Stimulated activated naive B cell treated with anti-CD40 and anti-IgM and Interleukin-4, amounts not matched to agents 10 μg/mL and 1 μg/mL and 100 μg/mL, for 72 hours (primary cell): ENCODE results near the gene ATN1.
A peak's percentile ranks its signal among the peaks of the same experiment; 100 is the strongest.
"Not testable (repeated sequence)": the region's sequence is repeated elsewhere in the genome, so short reads cannot be mapped to it uniquely, and the experiment has no call there.

Source experiments
- ATAC-seq, 2 donors: fragments of 150-1000 bp; cut with Tn5 transposase; replicated peaks; 2 replicates each; pipeline ENCODE4 v1.10.0; 2021; ENCODE audit warnings: moderate library complexity in 1 of 2
- DNase-seq: peaks from one replicate; pipeline ENCODE4 v3.0.0; 2021
- H3K27ac Mint-ChIP-seq: one replicate; pipeline ENCODE4 v1.8.0; 2022; ENCODE audit warnings: mild to moderate bottlenecking, mixed read lengths
- H3K27me3 Mint-ChIP-seq, 2 donors: one replicate each; pipeline ENCODE4 v1.8.0; 2022; ENCODE audit warnings: mixed read lengths in 2 of 2
- H3K36me3 Mint-ChIP-seq, 2 donors: one replicate each; pipeline ENCODE4 v1.8.0; 2022; ENCODE audit warnings: mixed read lengths in 2 of 2, mild to moderate bottlenecking in 1 of 2
- H3K4me1 Mint-ChIP-seq, 2 donors: one replicate each; pipeline ENCODE4 v1.8.0; 2022; ENCODE audit warnings: mixed read lengths in 2 of 2, mild to moderate bottlenecking in 1 of 2
- H3K4me3 Mint-ChIP-seq, 2 donors: one replicate each; pipeline ENCODE4 v1.8.0; 2022; ENCODE audit warnings: mild to moderate bottlenecking in 2 of 2, mixed read lengths in 2 of 2, moderate library complexity in 1 of 2
- H3K9me3 Mint-ChIP-seq, 2 donors: one replicate each; pipeline ENCODE4 v1.8.0; 2022; ENCODE audit warnings: mixed read lengths in 2 of 2, mild to moderate bottlenecking in 1 of 2

Gene ATN1, protein sequence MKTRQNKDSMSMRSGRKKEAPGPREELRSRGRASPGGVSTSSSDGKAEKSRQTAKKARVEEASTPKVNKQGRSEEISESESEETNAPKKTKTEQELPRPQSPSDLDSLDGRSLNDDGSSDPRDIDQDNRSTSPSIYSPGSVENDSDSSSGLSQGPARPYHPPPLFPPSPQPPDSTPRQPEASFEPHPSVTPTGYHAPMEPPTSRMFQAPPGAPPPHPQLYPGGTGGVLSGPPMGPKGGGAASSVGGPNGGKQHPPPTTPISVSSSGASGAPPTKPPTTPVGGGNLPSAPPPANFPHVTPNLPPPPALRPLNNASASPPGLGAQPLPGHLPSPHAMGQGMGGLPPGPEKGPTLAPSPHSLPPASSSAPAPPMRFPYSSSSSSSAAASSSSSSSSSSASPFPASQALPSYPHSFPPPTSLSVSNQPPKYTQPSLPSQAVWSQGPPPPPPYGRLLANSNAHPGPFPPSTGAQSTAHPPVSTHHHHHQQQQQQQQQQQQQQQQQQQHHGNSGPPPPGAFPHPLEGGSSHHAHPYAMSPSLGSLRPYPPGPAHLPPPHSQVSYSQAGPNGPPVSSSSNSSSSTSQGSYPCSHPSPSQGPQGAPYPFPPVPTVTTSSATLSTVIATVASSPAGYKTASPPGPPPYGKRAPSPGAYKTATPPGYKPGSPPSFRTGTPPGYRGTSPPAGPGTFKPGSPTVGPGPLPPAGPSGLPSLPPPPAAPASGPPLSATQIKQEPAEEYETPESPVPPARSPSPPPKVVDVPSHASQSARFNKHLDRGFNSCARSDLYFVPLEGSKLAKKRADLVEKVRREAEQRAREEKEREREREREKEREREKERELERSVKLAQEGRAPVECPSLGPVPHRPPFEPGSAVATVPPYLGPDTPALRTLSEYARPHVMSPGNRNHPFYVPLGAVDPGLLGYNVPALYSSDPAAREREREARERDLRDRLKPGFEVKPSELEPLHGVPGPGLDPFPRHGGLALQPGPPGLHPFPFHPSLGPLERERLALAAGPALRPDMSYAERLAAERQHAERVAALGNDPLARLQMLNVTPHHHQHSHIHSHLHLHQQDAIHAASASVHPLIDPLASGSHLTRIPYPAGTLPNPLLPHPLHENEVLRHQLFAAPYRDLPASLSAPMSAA (N-terminal part only)

DNA sequence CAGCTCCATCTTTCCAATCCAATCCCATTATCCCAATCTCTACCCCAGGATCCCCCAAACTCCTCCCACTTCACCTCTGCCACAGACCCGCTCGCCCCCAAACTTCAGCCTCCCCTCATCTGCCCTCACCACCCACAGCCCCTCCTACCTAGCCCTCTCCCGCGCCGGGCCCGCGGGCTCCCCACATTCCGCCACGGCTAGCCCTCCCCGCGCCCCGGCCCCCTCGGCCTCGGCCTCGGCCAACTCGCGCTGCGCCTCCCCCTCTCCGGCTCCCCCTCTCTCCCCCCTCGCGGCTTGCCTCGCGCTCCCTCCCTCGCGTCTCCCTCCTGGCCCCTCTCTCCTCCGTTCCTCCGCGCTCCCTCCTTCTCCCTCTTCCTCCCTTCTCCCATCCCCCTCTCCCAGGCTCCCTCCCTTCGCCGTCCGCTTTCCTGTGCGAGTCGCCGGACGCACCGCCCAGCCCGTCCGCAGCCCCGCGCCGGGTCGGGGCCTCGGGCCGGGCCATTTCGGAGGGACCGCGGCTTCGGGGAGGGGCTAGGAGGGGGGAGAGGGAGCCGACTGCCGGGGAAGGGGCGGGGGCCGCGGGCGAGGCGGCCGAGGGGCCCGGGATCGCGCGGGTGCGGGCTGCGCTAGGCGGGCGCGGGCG is at the start of gene ATN1:
ATN1 (plus strand) TSS at position 581 of the 643 bp plus-strand sequence. CDS start 6,043 bp downstream, outside the sequence.
- no peak for DNase-seq

DNA sequence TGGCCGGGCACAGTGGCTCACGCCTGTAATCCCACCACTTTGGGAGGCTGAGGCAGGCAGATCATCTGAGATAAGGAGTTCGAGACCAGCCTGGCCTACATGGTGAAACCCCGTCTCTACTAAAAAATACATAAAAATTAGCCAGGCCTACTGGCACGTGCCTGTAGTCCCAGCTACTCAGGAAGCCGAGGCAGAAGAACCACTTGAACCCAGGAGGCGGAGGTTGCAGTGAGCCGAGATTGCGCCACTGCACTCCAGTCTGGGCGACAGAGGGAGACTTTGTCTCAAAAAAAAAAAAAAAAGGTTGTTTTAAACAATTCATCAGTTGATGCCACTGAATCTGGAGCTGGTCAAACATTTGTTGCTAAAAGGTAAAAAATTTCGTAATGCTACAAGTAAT is 47.9 kb upstream of the ATN1 start:
- H3K36me3 Mint-ChIP-seq: peaks cover 14 to 18% of the 10 kb centered on the region in 2 donors
- DNase-seq: not testable (repeated sequence)

More for the DNA sequence above, at the start of gene ATN1:
- Mint-ChIP-seq H3K27ac (peak within 1 kb of the TSS; percentile 94), H3K27me3 (no peaks in the 10 kb centered on the region), H3K9me3 (no peaks in the 10 kb centered on the region), H3K4me1 (peaks cover 55 to 83% of the 10 kb centered on the region in 2 donors), H3K36me3 (peaks cover 5 to 15% of the 10 kb centered on the region in 2 donors), H3K4me3 (peak within 1 kb of the TSS; percentile 86 to 91)
- ATAC-seq: peak; percentile 50 to 52

DNA sequence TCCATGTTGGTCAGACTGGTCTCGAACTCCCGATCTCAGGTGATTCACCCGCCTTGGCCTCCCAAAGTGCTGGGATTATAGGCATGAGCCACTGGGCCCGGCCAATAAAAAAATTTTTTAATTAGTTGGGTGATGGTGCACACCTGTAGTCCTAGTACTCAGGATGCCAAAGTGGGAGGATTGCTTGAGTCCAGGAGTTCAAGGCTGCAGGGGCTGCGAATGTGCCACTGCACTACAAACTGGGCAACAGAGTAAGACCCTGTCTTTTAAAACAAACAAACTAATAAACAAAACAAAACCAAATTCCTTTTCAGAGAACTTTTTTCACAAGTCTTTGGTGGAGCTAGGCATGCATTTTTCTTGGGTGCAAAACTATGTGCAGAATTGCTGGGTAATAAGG is 44.5 kb upstream of the ATN1 start:
- H3K36me3 Mint-ChIP-seq: peaks cover 4 to 10% of the 10 kb centered on the region in 2 donors
- DNase-seq (no peak), ATAC-seq (no peak)
- H3K4me1 Mint-ChIP-seq: no peaks in the 10 kb centered on the region
- H3K9me3 Mint-ChIP-seq: no peaks in the 10 kb centered on the region
- no peak overlapping the region for H3K27ac Mint-ChIP-seq
- no peaks in the 10 kb centered on the region for H3K27me3 Mint-ChIP-seq
- H3K4me3 Mint-ChIP-seq: no peak overlapping the region

More for the DNA sequence above, 47.9 kb upstream of the ATN1 start:
- not testable (repeated sequence) for H3K9me3 Mint-ChIP-seq, ATAC-seq, H3K27ac Mint-ChIP-seq, H3K4me3 Mint-ChIP-seq, H3K27me3 Mint-ChIP-seq, H3K4me1 Mint-ChIP-seq

DNA sequence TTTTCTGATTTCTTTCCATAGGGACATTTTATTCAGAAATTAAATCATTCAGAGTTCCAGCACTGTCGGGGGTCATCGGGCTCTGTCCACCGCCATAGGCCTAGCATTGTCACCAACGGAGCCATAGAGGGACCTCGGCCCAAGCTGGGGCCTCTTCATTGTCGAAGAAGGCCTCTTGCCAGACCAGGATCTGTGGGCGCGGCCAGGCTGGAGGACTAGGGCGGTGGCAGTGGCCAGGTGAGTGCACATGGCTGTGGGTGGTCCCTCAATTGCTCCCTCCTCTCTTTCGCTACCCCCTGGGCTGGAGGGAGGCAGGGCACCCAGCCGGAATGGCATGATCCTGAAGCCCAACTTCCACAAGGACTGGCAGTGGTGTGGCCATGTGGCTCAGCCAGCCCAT is 44.1 kb upstream of the ATN1 start:
- H3K27me3 Mint-ChIP-seq: no peaks in the 10 kb centered on the region
- no peak for ATAC-seq
- no peaks in the 10 kb centered on the region for H3K4me1 Mint-ChIP-seq
- H3K9me3 Mint-ChIP-seq: no peaks in the 10 kb centered on the region
- no peak for DNase-seq
- H3K27ac Mint-ChIP-seq: no peak overlapping the region
- H3K36me3 Mint-ChIP-seq: peaks cover 4 to 10% of the 10 kb centered on the region in 2 donors
- H3K4me3 Mint-ChIP-seq: no peak overlapping the region

DNA sequence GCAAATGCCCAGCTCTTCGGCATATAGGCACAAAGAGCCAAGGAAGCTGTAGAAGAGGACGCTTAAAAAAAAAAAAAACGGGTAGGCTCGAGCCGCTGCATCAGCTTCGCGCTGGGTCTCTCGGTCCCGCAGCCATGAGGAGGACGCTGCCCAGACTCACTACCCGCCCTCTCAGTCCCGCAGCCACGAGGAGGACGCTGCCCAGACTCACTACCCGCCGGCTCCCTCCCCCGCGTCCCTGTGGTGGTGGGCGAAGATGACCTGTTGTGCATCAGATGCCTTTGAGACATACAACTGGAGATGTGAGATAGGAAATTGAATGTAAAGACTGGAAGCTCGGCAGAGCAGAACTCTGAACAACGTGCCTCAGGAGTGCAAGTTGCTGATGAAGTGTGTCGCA is 43.2 kb upstream of the ATN1 start:
- peaks cover 4 to 10% of the 10 kb centered on the region in 2 donors for H3K36me3 Mint-ChIP-seq
- H3K9me3 Mint-ChIP-seq: no peaks in the 10 kb centered on the region
- no peak overlapping the region for H3K4me3 Mint-ChIP-seq
- no peak overlapping the region for H3K27ac Mint-ChIP-seq
- no peak for ATAC-seq
- DNase-seq: no peak
- no peaks in the 10 kb centered on the region for H3K4me1 Mint-ChIP-seq
- H3K27me3 Mint-ChIP-seq: no peaks in the 10 kb centered on the region

DNA sequence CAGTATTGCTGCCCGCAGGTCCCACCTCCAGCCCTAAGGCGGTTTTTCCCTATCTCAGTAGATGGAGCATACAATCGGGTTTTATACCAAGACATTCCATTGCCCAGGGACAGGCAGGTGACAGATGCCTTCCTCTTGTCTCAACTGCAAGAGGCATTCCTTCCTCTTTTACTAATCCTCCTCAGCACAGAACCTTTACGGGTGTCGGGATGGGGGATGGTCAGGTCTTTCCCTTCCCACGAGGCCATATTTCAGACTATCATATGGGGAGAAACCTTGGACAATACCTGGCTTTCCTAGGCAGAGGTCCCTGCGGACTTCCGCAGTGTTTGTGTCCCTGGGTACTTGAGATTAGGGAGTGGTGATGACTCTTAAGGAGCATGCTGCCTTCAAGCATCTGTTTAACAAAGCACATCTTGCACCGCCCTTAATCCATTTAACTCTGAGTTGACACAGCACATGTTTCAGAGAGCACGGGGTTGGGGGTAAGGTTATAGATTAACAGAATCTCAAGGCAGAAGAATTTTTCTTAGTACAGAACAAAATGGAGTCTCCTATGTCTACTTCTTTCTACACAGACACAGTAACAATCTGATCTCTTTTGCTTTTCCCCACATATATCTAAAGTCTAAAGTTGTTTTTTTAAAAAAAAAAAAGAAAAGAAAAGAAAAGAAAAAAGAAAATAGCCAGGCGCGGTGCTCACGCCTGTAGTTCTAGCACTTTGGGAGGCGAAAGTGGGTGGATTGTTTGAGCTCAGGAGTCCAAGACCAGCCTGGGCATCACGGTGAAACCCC is 41.4 kb upstream of the ATN1 start:
- H3K9me3 Mint-ChIP-seq, H3K27me3 Mint-ChIP-seq, H3K27ac Mint-ChIP-seq, DNase-seq, H3K36me3 Mint-ChIP-seq, ATAC-seq, H3K4me3 Mint-ChIP-seq: not testable (repeated sequence)
- H3K4me1 Mint-ChIP-seq: peaks cover 4 to 14% of the 10 kb centered on the region in 2 donors

DNA sequence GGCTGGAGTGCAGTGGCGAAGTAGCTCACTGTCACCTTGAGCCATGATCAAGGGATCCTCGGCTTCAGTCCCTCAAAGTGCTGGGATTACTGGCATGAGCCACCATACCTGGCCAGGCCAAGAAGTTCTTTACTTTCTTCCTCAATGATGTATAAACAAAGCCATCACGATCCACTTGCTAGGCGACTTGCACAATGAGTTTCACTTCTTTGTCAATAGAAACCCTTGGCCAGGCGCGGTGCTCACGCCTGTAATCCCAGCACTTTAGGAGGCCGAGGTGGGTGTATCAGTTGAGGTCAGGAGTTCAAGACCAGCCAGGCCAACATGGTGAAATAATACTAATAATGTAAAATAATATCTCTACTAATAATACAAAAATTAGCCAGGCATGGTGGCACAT is 40.3 kb upstream of the ATN1 start:
- no peaks in the 10 kb centered on the region for H3K27me3 Mint-ChIP-seq
- H3K9me3 Mint-ChIP-seq: no peaks in the 10 kb centered on the region
- H3K27ac Mint-ChIP-seq: no peak overlapping the region
- DNase-seq (no peak), ATAC-seq (no peak)
- peaks cover 4 to 10% of the 10 kb centered on the region in 2 donors for H3K36me3 Mint-ChIP-seq
- H3K4me3 Mint-ChIP-seq: no peak overlapping the region
- H3K4me1 Mint-ChIP-seq: peaks cover 7 to 19% of the 10 kb centered on the region in 2 donors

DNA sequence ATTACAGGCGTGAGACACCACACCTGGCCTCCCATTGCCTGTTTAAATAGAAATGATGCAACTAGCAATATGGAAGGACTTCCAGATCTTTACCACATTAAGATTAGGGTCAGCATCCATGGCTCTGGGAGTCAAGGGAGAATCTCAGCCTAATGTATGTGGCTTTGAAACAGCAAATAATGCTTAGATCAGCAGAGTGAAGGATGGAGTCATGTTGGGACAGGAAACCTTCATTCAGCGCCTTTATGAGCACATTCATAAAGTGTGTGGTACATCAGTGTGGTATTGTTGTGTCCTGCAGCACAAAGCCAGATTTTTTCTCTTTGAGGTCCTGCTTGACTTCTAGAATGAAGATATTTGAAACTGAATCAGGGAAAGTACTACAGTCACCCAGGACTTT is 39.4 kb upstream of the ATN1 start:
- H3K27me3 Mint-ChIP-seq: no peaks in the 10 kb centered on the region
- peaks cover 7 to 19% of the 10 kb centered on the region in 2 donors for H3K4me1 Mint-ChIP-seq
- H3K9me3 Mint-ChIP-seq: no peaks in the 10 kb centered on the region
- no peak for ATAC-seq
- H3K36me3 Mint-ChIP-seq: peaks cover 4 to 10% of the 10 kb centered on the region in 2 donors
- no peak overlapping the region for H3K27ac Mint-ChIP-seq
- DNase-seq: no peak
- no peak overlapping the region for H3K4me3 Mint-ChIP-seq

DNA sequence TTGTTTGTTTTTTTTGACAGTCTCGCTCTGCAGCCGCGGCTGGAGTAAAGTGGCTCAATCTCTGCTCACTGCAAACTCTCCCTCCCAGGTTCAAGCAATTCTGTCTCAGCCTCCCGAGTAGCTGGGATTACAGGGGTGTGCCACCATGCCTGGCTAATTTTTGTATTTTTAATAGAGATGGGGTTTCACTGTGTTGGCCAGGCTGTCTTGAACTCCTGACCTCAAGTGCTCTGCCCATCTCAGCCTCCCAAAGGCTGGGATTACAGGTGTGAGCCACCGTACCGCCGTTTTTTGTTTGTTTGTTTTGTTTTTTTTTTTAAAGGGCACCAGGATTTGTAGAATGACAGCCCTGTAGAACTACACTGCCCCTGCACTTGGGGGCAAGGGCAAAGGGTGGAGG is 39.0 kb upstream of the ATN1 start:
- peaks cover 7 to 19% of the 10 kb centered on the region in 2 donors for H3K4me1 Mint-ChIP-seq
- H3K4me3 Mint-ChIP-seq, H3K36me3 Mint-ChIP-seq, H3K27ac Mint-ChIP-seq, DNase-seq, H3K27me3 Mint-ChIP-seq, H3K9me3 Mint-ChIP-seq, ATAC-seq: not testable (repeated sequence)

DNA sequence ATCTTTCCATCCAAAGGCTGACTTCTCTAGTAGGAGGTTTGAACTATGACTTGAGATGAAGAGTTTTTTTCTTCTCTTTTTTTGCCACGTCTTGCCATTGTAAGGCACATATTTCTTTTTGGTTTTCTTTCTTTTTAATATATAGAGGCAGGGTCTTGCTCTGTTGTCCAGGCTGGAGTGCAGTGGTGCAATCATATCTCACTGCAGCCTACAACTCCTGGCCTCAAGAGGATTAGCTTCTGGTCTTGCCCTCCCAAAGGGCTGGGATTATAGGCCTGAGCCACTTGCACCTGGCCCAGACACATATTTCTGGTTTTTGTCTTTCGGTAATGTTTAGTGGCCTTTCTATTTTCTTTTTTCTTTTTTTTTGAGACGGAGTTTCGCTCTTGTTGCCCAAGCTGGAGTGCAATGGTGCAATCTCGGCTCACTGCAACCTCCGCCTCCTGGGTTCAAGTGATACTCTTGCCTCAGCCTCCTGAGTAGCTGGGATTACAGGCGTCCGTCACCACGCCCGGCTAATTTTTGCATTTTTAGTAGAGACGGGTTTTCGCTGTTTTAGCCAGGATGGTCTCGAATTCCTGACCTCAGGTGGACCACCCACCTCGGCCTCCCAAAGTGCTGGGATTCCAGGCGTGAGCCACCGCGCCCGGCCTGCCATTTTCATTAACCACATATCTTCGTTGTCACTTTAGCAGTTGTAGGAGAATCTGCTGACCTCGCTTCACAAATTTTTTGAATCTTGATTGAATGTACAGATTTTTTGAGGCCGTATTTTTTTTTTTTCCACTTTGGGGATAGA is 37.8 kb upstream of the ATN1 start:
- not testable (repeated sequence) for H3K27me3 Mint-ChIP-seq, H3K9me3 Mint-ChIP-seq, DNase-seq, H3K36me3 Mint-ChIP-seq, ATAC-seq
- peak overlapping the region in 1 of 2 donors; percentile 83 for H3K4me3 Mint-ChIP-seq
- peaks cover 7 to 19% of the 10 kb centered on the region in 2 donors for H3K4me1 Mint-ChIP-seq
- peak overlapping the region; percentile 97 for H3K27ac Mint-ChIP-seq

DNA sequence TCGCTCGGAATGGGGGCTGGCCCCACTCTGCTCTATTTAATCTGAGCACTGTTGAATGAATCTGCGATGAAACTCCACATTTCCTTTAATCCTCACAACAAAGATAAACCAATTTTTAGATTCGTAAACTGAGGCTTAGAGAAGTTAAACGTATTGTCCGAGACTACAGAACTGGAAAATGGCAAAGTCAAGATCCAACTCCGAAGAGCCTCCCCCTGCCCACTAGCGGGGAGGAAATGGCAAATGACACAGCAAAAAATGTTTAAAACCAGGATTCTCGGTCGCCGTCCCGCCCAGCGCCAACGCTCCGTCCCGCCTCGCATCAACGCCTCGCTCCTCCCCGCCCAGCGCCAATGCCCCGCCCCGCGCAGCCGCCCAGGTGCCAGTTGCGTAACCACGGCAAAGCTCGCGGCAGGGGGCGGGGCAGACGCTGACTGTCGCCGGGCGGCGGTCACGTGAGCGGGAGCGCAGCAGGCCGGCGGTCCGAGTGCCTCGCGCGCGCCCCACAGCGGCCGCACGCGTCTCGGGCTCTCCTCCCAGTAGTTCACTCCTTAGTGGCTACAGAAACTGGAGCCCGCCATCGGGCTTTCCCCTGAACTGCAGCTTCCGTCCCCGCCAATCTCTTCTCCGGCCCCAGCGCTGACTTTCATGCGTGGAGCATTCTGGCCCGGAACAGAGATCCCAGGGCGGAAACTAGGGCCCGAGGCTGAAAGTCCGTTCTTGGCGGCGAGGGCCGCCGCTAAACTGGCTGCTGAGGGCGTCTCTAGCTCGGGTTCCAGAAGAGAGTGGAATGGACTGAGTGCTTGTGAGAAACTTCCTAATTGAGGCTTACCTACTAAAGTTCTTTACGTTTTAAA is 36.7 kb upstream of the ATN1 start:
- peak overlapping the region; percentile 97 for H3K27ac Mint-ChIP-seq
- H3K4me1 Mint-ChIP-seq: peaks cover 7 to 19% of the 10 kb centered on the region in 2 donors
- peak overlapping the region; percentile 83 to 90 for H3K4me3 Mint-ChIP-seq
- no peaks in the 10 kb centered on the region for H3K9me3 Mint-ChIP-seq
- H3K27me3 Mint-ChIP-seq: no peaks in the 10 kb centered on the region
- no peaks in the 10 kb centered on the region for H3K36me3 Mint-ChIP-seq
- peak; percentile 97 for DNase-seq
- peak; percentile 96 to 97 for ATAC-seq

DNA sequence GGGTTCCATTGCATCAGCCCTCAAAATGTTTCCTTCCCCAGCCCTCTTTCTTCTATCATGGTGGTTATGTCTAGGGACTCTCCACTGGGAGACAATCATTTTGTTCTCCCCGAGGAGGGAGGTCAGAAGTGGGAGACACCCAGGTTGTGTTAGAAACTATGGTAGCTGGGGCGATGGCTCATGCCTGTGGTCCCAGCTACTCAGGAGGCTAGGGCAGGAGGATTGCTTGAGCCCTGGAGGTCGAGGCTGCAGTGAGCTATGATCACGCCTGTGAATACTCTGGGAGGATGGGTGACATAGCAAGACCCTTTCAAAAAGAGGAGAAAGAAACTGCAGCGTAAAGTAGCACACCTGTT is 36.1 kb upstream of the ATN1 start:
- Mint-ChIP-seq H3K27me3 (no peaks in the 10 kb centered on the region), H3K27ac (peak overlapping the region; percentile 97), H3K36me3 (no peaks in the 10 kb centered on the region), H3K4me1 (peaks cover 7 to 19% of the 10 kb centered on the region in 2 donors), H3K9me3 (no peaks in the 10 kb centered on the region), H3K4me3 (peak overlapping the region; percentile 83 to 90)
- DNase-seq (no peak), ATAC-seq (peak; percentile 16 to 18)
